GM12878 (cell line): Measurements from ENCODE around the gene SLIT1.

Experiments used
- ESRRA ChIP-seq: IDR thresholded peaks from 2 replicates; pipeline ENCODE4 v1.6.1; 2012; ENCODE audit warnings: mild to moderate bottlenecking, low read length, improper control_type of control experiment
- ETV6 ChIP-seq, 2 experiments: fragments of 450-650 bp in 1 of 2; IDR thresholded peaks in 1 of 2; conservative IDR thresholded peaks in 1 of 2; 2 replicates each; pipeline ENCODE4 v1.6.1; 2014; ENCODE audit warnings: antibody characterized with exemption in 1 of 2, borderline replicate concordance in 1 of 2, low read depth in 1 of 2, mild to moderate bottlenecking in 1 of 2, moderate library complexity in 1 of 2
- KLF5 ChIP-seq: fragments of 450-650 bp; IDR thresholded peaks from 2 replicates; pipeline ENCODE4 v1.6.1; 2014; ENCODE audit warnings: mild to moderate bottlenecking; ENCODE audit not compliant: partially characterized antibody
- PML ChIP-seq: IDR thresholded peaks from 2 replicates; pipeline ENCODE4 v1.6.1; 2012; ENCODE audit warnings: low read length, inconsistent platforms
- POLR2A ChIP-seq: IDR thresholded peaks from 2 replicates; pipeline ENCODE4 v1.6.1; 2011; ENCODE audit warnings: low read depth, mild to moderate bottlenecking, low read length
- SMARCA5 ChIP-seq: fragments of 450-650 bp; IDR thresholded peaks from 2 replicates; pipeline ENCODE4 v1.6.1; 2017; ENCODE audit warnings: mild to moderate bottlenecking
- TF ChIP-seq, protein P1 (sequence below): fragments of 150-350 bp; IDR thresholded peaks from 2 replicates; pipeline ENCODE4 v1.6.1; 2014; ENCODE audit warnings: mild to moderate bottlenecking, low read depth, low read length
- TF ChIP-seq, protein P2 (sequence below): IDR thresholded peaks from 2 replicates; pipeline ENCODE4 v1.6.1; 2012; ENCODE audit warnings: low read depth, low read length, improper control_type of control experiment
- TF ChIP-seq, protein P3 (sequence below), 3 experiments: IDR thresholded peaks in 2 of 3; conservative IDR thresholded peaks in 1 of 3; 2 replicates each; pipeline ENCODE4 v1.5.1; 2011; ENCODE audit warnings: low read depth in 3 of 3, low read length in 3 of 3, mild to moderate bottlenecking in 3 of 3, control low read depth in 2 of 3, moderate library complexity in 2 of 3, inconsistent platforms in 1 of 3, mixed read lengths in 1 of 3; ENCODE audit not compliant: control insufficient read depth in 2 of 3, insufficient read depth in 1 of 3; ENCODE audit errors: extremely low read depth in 1 of 3

DNA sequence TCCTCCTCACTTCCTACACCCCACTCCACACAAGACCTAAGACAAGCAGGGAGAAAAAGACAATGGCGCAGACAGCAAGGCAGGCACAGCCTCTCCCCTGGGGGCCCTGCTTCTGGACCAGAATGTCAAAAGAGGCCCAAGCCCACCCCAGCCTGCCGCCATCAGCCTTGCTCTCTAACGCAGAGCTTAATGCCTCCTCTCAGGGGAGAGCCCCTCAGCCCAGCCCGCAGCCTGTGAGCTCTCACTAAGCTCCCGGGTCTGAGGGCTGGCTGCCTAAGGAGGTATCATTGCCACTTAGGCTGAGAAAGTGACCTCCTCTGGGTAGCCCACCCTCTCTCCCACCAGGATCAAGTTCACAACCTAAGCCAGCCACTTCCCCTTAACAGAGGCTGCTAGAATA, 16.7 kb downstream of the SLIT1 start:
- TF ChIP-seq KLF5 (no peak), PML (no peak), ETV6 (conservative IDR thresholded peaks at IDR 0.05 in 1 of 2, IDR thresholded peaks at IDR 0.05 in 1 of 2; ENCODE audit: borderline replicate concordance in 1 of 2, low read depth in 1 of 2) (no peak), SMARCA5 (no peak), POLR2A (no peak), ESRRA (no peak)
- TF ChIP-seq, protein P1, sequence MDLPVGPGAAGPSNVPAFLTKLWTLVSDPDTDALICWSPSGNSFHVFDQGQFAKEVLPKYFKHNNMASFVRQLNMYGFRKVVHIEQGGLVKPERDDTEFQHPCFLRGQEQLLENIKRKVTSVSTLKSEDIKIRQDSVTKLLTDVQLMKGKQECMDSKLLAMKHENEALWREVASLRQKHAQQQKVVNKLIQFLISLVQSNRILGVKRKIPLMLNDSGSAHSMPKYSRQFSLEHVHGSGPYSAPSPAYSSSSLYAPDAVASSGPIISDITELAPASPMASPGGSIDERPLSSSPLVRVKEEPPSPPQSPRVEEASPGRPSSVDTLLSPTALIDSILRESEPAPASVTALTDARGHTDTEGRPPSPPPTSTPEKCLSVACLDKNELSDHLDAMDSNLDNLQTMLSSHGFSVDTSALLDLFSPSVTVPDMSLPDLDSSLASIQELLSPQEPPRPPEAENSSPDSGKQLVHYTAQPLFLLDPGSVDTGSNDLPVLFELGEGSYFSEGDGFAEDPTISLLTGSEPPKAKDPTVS, result no peak
- TF ChIP-seq, protein P2, sequence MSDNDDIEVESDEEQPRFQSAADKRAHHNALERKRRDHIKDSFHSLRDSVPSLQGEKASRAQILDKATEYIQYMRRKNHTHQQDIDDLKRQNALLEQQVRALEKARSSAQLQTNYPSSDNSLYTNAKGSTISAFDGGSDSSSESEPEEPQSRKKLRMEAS, result no peak
- TF ChIP-seq, protein P3, sequence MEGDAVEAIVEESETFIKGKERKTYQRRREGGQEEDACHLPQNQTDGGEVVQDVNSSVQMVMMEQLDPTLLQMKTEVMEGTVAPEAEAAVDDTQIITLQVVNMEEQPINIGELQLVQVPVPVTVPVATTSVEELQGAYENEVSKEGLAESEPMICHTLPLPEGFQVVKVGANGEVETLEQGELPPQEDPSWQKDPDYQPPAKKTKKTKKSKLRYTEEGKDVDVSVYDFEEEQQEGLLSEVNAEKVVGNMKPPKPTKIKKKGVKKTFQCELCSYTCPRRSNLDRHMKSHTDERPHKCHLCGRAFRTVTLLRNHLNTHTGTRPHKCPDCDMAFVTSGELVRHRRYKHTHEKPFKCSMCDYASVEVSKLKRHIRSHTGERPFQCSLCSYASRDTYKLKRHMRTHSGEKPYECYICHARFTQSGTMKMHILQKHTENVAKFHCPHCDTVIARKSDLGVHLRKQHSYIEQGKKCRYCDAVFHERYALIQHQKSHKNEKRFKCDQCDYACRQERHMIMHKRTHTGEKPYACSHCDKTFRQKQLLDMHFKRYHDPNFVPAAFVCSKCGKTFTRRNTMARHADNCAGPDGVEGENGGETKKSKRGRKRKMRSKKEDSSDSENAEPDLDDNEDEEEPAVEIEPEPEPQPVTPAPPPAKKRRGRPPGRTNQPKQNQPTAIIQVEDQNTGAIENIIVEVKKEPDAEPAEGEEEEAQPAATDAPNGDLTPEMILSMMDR (IDR thresholded peaks at IDR 0.05 in 2 of 3, conservative IDR thresholded peaks at IDR 0.05 in 1 of 3; ENCODE audit: control insufficient read depth in 2 of 3, extremely low read depth in 1 of 3, insufficient read depth in 1 of 3, low read depth in 3 of 3, low read length in 3 of 3), result no peak
